Endothelial cell of umbilical vein (primary cell): ENCODE measurements around the gene ACAP1. TPM values are rescaled to one million over a fixed set of nuclear protein-coding genes. Genes with fewer than 3 reads are reported as not detected.

Experiments used
- BruUV-seq: library from RNA; stranded (reverse); fragments of 400-500 nt; replicated peaks from 2 replicates; lab custom pipeline; 2021; lab: Mats Ljungman, UMichigan
- CTCF ChIA-PET: fragments of 300-600, 350-600 bp; sonication (Branson Sonifier 250); formaldehyde crosslinking; loops from one replicate; lab custom pipeline; 2021; ENCODE audit warnings: antibody characterized with exemption, inconsistent platforms; lab: Charles Lee
- POLR2A ChIA-PET: fragments of 300-600, 350-600 bp; sonication (Branson Sonifier 250); formaldehyde crosslinking; loops from one replicate; lab custom pipeline; 2021; ENCODE audit warnings: antibody characterized with exemption, inconsistent platforms; lab: Charles Lee
- DNase-seq: peaks from one replicate; pipeline ENCODE4 v3.0.0-alpha.2; 2011; ENCODE audit warnings: low read depth, low spot score
- FAIRE-seq: peaks from 2 replicates; lab custom pipeline; 2011; peaks lifted over from hg19 to GRCh38; lab: Jason Lieb, UNC
- H2AFZ ChIP-seq: 2 replicates; pipeline ENCODE4 v1.6.0; 2012; ENCODE audit warnings: low read depth, low read length, control low read depth, inconsistent platforms
- H3K27ac ChIP-seq: 2 replicates; pipeline ENCODE4 v1.5.1; 2011; ENCODE audit warnings: low read depth, mild to moderate bottlenecking, control low read depth, low read length, moderate library complexity; ENCODE audit not compliant: insufficient read depth
- H3K27me3 ChIP-seq, 2 experiments: 2 replicates each; pipeline versions ENCODE4 v1.6.0 to v1.6.1; 2011; ENCODE audit warnings: low read length in 2 of 2, mixed read lengths in 1 of 2; ENCODE audit not compliant: control insufficient read depth in 2 of 2, insufficient read depth in 2 of 2
- H3K36me3 ChIP-seq, 2 experiments: 2 replicates in 1 of 2; 3 replicates in 1 of 2; pipeline ENCODE4 v1.5.1; 2011; ENCODE audit warnings: low read length in 2 of 2, mild to moderate bottlenecking in 1 of 2, moderate library complexity in 1 of 2; ENCODE audit not compliant: control insufficient read depth in 2 of 2, insufficient read depth in 2 of 2; ENCODE audit errors: extremely low read depth in 1 of 2
- H3K4me1 ChIP-seq: 3 replicates; pipeline ENCODE4 v1.5.1; 2011; ENCODE audit warnings: mild to moderate bottlenecking, low read length; ENCODE audit not compliant: control insufficient read depth, insufficient read depth; ENCODE audit errors: extremely low read depth
- H3K4me2 ChIP-seq: 2 replicates; pipeline ENCODE4 v1.6.1; 2011; ENCODE audit warnings: low read length, control low read depth, mixed read lengths; ENCODE audit not compliant: insufficient read depth
- H3K4me3 ChIP-seq, 3 experiments: fragments of 200-600 bp in 1 of 3; sonication (generic), shearing (Covaris generic) in 1 of 3; replicated peaks in 1 of 3; 2 replicates each; pipeline ENCODE4 v1.5.1; 2011 to 2016; ENCODE audit warnings: control low read depth in 3 of 3, low read length in 3 of 3, mild to moderate bottlenecking in 2 of 3, inconsistent platforms in 1 of 3, low read depth in 1 of 3, moderate library complexity in 1 of 3; ENCODE audit not compliant: insufficient read depth in 1 of 3
- H3K79me2 ChIP-seq: 2 replicates; pipeline ENCODE4 v1.6.0; 2012; ENCODE audit warnings: low read length, inconsistent platforms; ENCODE audit not compliant: control insufficient read depth, insufficient read depth
- H3K9ac ChIP-seq: replicated peaks from 2 replicates; pipeline ENCODE3; 2011; ENCODE audit warnings: low read length, control low read depth; ENCODE audit not compliant: insufficient read depth; ENCODE audit errors: extremely low read depth
- H3K9me1 ChIP-seq: replicated peaks from 3 replicates; pipeline ENCODE4 v1.6.0; 2011; ENCODE audit warnings: mild to moderate bottlenecking, low read length; ENCODE audit not compliant: control insufficient read depth, insufficient read depth; ENCODE audit errors: extremely low read depth
- H3K9me3 ChIP-seq: replicated peaks from 2 replicates; pipeline ENCODE4 v1.5.1; 2012; ENCODE audit warnings: low read length, inconsistent platforms; ENCODE audit not compliant: control insufficient read depth, insufficient read depth
- H4K20me1 ChIP-seq: replicated peaks from 2 replicates; pipeline ENCODE3; 2011; ENCODE audit warnings: mild to moderate bottlenecking, low read length; ENCODE audit not compliant: control insufficient read depth, insufficient read depth; ENCODE audit errors: extremely low read depth
- CTCF ChIP-seq, 2 donors: IDR thresholded peaks; 1 replicate in 1 of 2; 2 replicates in 1 of 2; pipeline ENCODE4 v1.5.1; 2011; ENCODE audit warnings: low read length in 2 of 2, mild to moderate bottlenecking in 2 of 2, moderate library complexity in 2 of 2, control low read depth in 1 of 2, inconsistent platforms in 1 of 2, low read depth in 1 of 2; ENCODE audit not compliant: insufficient read depth in 1 of 2; ENCODE audit errors: extremely low read depth in 1 of 2
- EZH2 ChIP-seq: IDR thresholded peaks from 2 replicates; pipeline ENCODE4 v1.6.1; 2012; ENCODE audit warnings: borderline replicate concordance, low read depth, mild to moderate bottlenecking, moderate library complexity, low read length, inconsistent platforms; ENCODE audit not compliant: severe bottlenecking
- FOS ChIP-seq: IDR thresholded peaks from 2 replicates; pipeline ENCODE4 v1.6.1; 2011; ENCODE audit warnings: mild to moderate bottlenecking, low read length, moderate library complexity, borderline replicate concordance; ENCODE audit not compliant: insufficient read depth
- JUN ChIP-seq: IDR thresholded peaks from 2 replicates; pipeline ENCODE4 v1.6.1; 2011; ENCODE audit warnings: borderline replicate concordance, low read depth; ENCODE audit not compliant: insufficient read length, insufficient read depth
- POLR2A ChIP-seq: IDR thresholded peaks from 2 replicates; pipeline ENCODE4 v1.6.1; 2012; ENCODE audit warnings: low read depth, mild to moderate bottlenecking, control low read depth, low read length
- dilution Hi-C: fragments of 300-500 bp; cut with MboI; formaldehyde crosslinking; loops from one replicate; pipeline ENCODE4 v1.15.0; 2019; ENCODE audit warnings: low sequenced_read_pairs; ENCODE audit not compliant: extremely low pct_ligation_motif_present
- intact Hi-C: fragments of 100-400 bp; cut with micrococcal nuclease; formaldehyde crosslinking; loops from one replicate; pipeline ENCODE4 v1.10.0; 2022
- polyA plus RNA-seq, 4 experiments: library from polyadenylated mRNA; depleted of rRNA in 3 of 4; stranded (reverse) in 3 of 4; unstranded in 1 of 4; fragments of >200 nt; gene quantifications; 2 replicates each; pipeline versions ENCODE4 v1.2.1 to v1.2.3, GENCODE V29; 2011 to 2012; ENCODE audit warnings: missing spikeins in 1 of 4
- total RNA-seq: library from RNA; stranded (reverse); gene quantifications from 2 replicates; pipeline ENCODE4 v1.2.3, GENCODE V29; 2021

Gene ACAP1
- total and polyA plus RNA-seq, 2 donors (not counting 3 experiments of a cell fraction or from before 2014, with no cell fraction given) = 0.46 TPM; not detected in 1

GRCh38 chr17:7317161-7317803 lies 19.0 kb upstream of the ACAP1 start:
- no peaks in the 10 kb centered on the region for H4K20me1 ChIP-seq
- TF ChIP-seq FOS (no peak), EZH2 (no peak), POLR2A (no peak), JUN (no peak), CTCF (IDR thresholded peaks at IDR 0.05; ENCODE audit: extremely low read depth in 1 of 2, insufficient read depth in 1 of 2, low read depth in 1 of 2, low read length in 2 of 2) (no peak)
- FAIRE-seq = no peak
- no peak for DNase-seq
- H3K36me3 ChIP-seq = peaks cover 12 to 49% of the 10 kb centered on the region in 2 experiments
- no TSS peak for BruUV-seq
- H2AFZ ChIP-seq = no peak overlapping the region
- peaks cover 24% of the 10 kb centered on the region for H3K4me1 ChIP-seq
- H3K9ac ChIP-seq = no peak overlapping the region
- intact Hi-C loops (no loop called here), dilution Hi-C loops (no loop called here)
- H3K27me3 ChIP-seq = no peaks in the 10 kb centered on the region
- no peak overlapping the region for H3K27ac ChIP-seq
- POLR2A ChIA-PET = no interaction called here
- H3K79me2 ChIP-seq = peaks cover 6% of the 10 kb centered on the region
- no peak overlapping the region for H3K4me3 ChIP-seq
- CTCF ChIA-PET = interaction anchor here (1.0 to 1.6 kb wide), 3 partner anchors 21 to 244 kb away, joined by 3 read pairs; no protein-coding TSS in a partner anchor
- no peaks in the 10 kb centered on the region for H3K9me3 ChIP-seq
- no peaks in the 10 kb centered on the region for H3K9me1 ChIP-seq
- no peak overlapping the region for H3K4me2 ChIP-seq
